GM12873 (cell line): ENCODE data around the gene RBL2.

Experiments used
- TF ChIP-seq, protein P1 (sequence below): IDR thresholded peaks from 2 replicates; pipeline ENCODE4 v1.5.1; 2012; ENCODE audit warnings: low read depth, mild to moderate bottlenecking, moderate library complexity, low read length, control low read depth; ENCODE audit not compliant: insufficient read depth; ENCODE audit errors: missing control alignments

The RBL2 gene

DNA sequence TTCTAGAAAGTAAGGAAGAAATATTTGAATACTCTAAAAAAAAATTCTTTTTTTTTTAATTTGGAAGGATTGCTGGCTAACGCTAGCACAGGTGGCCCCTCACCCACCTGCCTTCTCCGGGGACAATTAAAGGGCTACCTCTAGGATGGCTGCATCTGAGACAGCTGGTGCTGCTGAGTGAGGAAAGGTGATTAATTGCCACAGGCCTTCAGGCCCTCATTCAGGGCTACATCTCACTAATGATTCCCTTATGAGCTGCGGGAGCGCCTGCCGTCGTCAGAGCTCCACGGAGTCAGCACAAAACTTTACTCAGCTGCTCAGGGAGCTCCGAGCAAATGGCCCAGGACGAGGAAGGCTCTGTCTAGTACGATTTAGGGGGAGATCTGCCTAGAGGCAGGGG is 95.8 kb downstream of the RBL2 start:
- TF ChIP-seq, protein P1, sequence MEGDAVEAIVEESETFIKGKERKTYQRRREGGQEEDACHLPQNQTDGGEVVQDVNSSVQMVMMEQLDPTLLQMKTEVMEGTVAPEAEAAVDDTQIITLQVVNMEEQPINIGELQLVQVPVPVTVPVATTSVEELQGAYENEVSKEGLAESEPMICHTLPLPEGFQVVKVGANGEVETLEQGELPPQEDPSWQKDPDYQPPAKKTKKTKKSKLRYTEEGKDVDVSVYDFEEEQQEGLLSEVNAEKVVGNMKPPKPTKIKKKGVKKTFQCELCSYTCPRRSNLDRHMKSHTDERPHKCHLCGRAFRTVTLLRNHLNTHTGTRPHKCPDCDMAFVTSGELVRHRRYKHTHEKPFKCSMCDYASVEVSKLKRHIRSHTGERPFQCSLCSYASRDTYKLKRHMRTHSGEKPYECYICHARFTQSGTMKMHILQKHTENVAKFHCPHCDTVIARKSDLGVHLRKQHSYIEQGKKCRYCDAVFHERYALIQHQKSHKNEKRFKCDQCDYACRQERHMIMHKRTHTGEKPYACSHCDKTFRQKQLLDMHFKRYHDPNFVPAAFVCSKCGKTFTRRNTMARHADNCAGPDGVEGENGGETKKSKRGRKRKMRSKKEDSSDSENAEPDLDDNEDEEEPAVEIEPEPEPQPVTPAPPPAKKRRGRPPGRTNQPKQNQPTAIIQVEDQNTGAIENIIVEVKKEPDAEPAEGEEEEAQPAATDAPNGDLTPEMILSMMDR = no peak

DNA sequence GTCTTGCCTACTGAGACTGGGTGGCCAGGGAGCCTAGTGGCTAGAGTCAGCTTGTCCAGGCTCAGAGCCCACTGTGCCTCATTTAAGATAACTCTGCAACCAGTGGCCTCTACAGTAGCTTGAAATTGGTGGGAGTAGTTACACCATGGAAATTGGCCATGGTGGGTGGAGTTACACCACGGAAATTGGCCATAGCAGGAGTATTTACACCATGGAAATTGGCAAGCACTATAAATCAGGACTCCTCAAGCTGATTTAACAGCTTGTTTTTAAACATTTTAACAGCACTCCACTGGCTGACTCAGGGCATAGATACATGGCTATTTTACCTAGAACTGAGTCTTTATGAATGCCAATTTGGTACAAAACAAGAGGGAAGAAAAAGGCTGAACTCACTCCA is 96.5 kb downstream of the RBL2 start:
- TF ChIP-seq, protein P1 = no peak

DNA sequence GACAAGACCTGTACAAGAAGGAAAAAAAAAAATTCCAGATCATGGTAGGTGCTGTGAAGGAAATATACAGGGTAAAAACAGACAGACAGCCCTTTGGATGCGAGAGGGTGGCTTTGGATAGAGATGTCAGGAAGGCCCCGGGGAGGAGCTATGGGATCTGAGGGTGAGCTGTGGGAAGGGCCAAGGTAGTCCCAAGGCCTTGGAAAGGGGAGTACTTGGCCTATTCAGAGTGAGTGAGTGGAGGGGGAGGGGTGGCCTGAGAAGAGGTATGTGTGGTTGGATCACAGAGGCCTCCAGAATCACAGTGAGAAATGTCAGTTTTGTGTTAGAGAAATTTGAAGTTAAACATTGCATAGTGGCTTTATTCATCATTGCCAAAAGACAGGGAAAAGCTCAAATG is 99.9 kb downstream of the RBL2 start:
- TF ChIP-seq, protein P1 = no peak

DNA sequence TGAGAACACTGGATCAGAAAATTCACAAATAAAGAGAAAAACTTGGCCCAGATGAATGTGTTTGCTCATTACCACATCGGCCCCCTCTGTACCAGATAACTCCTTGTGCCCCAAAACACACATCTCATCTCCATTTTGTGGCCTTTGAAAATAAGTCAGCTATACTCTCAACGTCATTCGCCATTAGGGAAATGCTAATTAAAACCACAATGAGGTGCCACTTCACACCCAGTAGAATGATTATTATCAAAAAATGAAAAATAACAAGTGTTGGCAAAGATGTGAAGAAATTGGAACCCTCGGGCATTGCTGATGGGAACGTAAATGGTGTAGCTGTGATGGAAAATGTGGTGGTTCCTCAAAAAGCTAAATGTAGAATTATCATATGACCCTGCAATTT is 103.4 kb downstream of the RBL2 start:
- TF ChIP-seq, protein P1 = no peak
